ACC112 (cell line): ENCODE measurements around the gene KCNMA1.

Source experiments
- H2AFZ ChIP-seq: fragments of 200-600 bp; sonication (generic); one replicate; pipeline ENCODE4 v1.6.0; 2017; ENCODE audit warnings: antibody characterized with exemption, low read length; ENCODE audit not compliant: unreplicated experiment
- H3K27ac ChIP-seq: fragments of 200-600 bp; sonication (generic); 2 replicates; pipeline ENCODE4 v1.5.1; 2014; ENCODE audit warnings: low read depth, mild to moderate bottlenecking, antibody characterized with exemption, low read length, moderate library complexity
- H3K27me3 ChIP-seq: fragments of 200-600 bp; sonication (generic); 2 replicates; pipeline ENCODE4 v1.6.1; 2014; ENCODE audit warnings: mild to moderate bottlenecking, antibody characterized with exemption, low read length, moderate library complexity, mixed read lengths; ENCODE audit not compliant: insufficient read depth
- H3K36me3 ChIP-seq: fragments of 200-600 bp; sonication (generic); 2 replicates; pipeline ENCODE4 v1.6.1; 2016; ENCODE audit warnings: mild to moderate bottlenecking, antibody characterized with exemption, low read length, moderate library complexity, mixed read lengths; ENCODE audit not compliant: insufficient read depth
- H3K4me1 ChIP-seq: fragments of 200-600 bp; sonication (generic); one replicate; pipeline ENCODE4 v1.6.1; 2016; ENCODE audit warnings: low read length, mixed read lengths; ENCODE audit not compliant: insufficient read depth, unreplicated experiment, control insufficient read depth
- H3K4me3 ChIP-seq: fragments of 200-600 bp; sonication (generic); 2 replicates; pipeline ENCODE4 v1.5.1; 2014; ENCODE audit warnings: mild to moderate bottlenecking, low read depth, low read length
- H3K79me2 ChIP-seq: fragments of 200-600 bp; sonication (generic); one replicate; pipeline ENCODE4 v1.6.0; 2016; ENCODE audit warnings: low read length; ENCODE audit not compliant: control insufficient read depth, unreplicated experiment, insufficient read depth

Gene KCNMA1

DNA sequence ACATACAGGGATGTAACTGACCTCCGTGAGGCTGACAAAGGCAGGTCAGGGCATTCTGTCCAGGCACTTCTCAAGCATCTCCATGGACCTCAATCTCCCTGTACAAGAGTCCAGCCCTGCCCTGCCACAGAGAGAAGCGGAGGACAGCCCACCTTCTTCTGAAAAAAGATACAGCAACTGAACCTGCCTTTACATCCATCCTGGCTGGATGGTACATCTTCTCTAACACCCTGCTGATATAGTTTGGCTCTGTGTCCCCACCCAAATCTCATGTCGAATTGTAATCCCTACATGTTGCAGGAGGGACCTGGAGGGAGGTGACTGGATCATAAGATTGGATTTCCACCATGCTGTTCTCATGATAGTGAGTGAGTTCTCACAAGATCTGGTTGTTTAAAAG is 40.5 kb upstream of the KCNMA1 start:
- Histone ChIP-seq H2AFZ (no peak overlapping the region), H3K4me3 (no peak overlapping the region), H3K36me3 (no peaks in the 10 kb centered on the region), H3K79me2 (no peaks in the 10 kb centered on the region), H3K27me3 (no peaks in the 10 kb centered on the region), H3K4me1 (no peaks in the 10 kb centered on the region), H3K27ac (no peak overlapping the region)

DNA sequence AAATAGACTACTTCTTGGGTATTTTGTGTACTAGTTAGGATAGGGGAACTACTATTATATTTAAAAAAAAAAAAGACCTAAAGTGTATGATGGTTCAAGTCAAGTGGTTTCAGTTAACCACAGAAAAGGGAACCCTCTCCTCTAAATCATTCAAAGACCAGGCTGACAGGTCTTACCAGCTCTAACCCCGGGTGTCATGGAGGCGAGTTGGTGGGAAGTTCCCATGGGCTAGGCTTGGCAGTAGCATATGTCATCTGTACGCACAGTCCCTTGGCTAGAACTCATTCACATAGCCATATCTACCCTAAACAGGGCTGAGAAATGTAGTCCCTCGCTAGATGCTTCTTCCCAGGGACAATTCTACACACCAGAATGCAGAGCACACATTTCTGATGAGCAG is 37.7 kb upstream of the KCNMA1 start:
- H3K79me2 ChIP-seq = no peaks in the 10 kb centered on the region
- no peaks in the 10 kb centered on the region for H3K4me1 ChIP-seq
- 0 out of 2 replicates have a peak, but pooled peaks cover 6% of the 10 kb centered on the region for H3K27me3 ChIP-seq
- no peak overlapping the region for H2AFZ ChIP-seq
- no peak overlapping the region for H3K27ac ChIP-seq
- H3K36me3 ChIP-seq = no peaks in the 10 kb centered on the region
- H3K4me3 ChIP-seq = no peak overlapping the region

DNA sequence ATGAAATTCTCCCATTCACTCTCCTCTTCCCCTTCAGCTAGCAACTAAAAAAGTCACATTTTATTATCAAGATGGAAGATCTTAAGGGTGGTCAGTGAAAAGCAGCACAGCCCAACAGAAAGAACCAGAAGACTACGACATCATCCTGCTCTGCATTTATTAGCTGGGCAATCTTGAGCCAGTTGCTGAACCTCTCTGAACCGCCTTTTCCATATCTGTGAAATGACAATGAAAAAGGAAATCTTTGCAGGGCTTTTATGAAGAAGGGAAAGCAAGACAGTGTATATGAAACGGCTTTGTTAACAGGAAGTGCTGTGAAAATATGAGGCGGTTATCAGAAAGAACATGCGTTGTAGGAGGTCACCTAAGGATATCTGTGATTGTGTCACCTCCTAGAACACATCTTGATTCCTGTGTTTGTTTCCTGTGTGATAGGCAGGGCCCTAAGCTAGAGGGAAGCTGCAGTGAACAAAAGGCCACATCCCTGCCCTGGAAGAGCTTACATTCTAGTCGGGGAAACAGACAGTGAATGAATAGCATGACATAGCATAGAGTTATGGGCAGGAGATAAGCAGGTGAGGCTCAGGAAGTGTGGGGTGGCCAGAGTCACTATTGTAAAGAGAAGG is 36.0 kb upstream of the KCNMA1 start:
- Histone ChIP-seq H2AFZ (no peak overlapping the region), H3K4me1 (no peaks in the 10 kb centered on the region), H3K27me3 (peaks cover 6% of the 10 kb centered on the region; the same call in 1 of the 2 replicates), H3K79me2 (no peaks in the 10 kb centered on the region), H3K27ac (no peak overlapping the region), H3K36me3 (no peaks in the 10 kb centered on the region), H3K4me3 (no peak overlapping the region)

DNA sequence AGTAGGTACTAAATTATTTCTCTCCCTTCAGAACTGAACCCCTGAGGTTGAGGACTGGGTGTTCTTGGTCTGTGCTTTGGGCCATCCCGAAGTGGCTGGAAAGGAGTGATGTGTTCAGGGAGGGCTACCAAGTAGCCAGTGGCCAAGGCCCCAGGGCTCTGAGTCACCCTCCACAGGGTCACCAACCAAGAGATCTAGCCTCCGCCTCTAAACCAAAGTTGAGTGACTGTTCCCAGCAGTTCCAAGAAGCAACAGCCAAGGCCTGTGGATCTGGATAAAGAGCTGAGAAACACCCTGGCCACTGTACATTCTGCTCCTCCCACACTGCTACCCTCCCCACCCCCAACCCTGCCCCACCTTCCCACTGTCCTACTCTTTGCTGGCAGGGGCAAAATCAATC is 35.5 kb upstream of the KCNMA1 start:
- no peak overlapping the region for H3K27ac ChIP-seq
- H3K79me2 ChIP-seq = no peaks in the 10 kb centered on the region
- H3K36me3 ChIP-seq = no peaks in the 10 kb centered on the region
- H3K4me1 ChIP-seq = no peaks in the 10 kb centered on the region
- H3K27me3 ChIP-seq = peaks cover 6% of the 10 kb centered on the region; the same call in 1 of the 2 replicates
- no peak overlapping the region for H3K4me3 ChIP-seq
- no peak overlapping the region for H2AFZ ChIP-seq

DNA sequence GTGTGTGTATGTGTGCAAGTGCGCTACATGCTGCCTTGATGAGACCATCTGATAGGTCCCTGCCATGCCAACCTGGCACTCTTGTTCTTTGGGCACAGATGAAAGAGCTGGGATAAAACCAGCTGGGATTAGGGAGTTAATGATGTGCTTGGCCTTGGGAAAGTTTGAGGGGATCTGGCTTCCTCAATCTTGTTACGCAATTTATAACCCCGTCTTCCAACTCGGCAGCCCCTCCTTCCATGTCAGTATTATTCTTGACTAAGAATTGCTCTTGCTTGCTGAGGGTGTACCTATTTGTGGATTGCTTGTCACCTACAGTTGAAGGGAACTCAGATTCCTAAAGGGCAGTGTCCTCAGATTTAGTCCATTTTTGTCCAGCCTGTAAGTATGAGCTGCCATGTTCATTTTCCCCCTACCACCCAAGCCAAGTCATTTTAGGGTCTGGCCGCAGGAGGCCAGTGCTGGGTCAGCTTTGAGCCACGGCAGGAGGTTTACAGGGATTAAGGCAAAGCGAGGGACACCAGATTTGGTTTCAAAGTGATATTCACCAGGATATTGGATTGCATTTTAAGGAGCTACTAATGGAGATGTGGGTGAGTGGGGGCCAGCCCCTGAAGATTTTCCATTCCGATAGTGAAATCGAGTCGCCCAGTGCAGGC is 34.1 kb upstream of the KCNMA1 start:
- H3K36me3 ChIP-seq = no peaks in the 10 kb centered on the region
- no peaks in the 10 kb centered on the region for H3K79me2 ChIP-seq
- no peak overlapping the region for H3K27ac ChIP-seq
- H2AFZ ChIP-seq = no peak overlapping the region
- H3K4me1 ChIP-seq = peaks cover 6% of the 10 kb centered on the region
- peaks cover 6% of the 10 kb centered on the region; the same call in 1 of the 2 replicates for H3K27me3 ChIP-seq
- no peak overlapping the region for H3K4me3 ChIP-seq

DNA sequence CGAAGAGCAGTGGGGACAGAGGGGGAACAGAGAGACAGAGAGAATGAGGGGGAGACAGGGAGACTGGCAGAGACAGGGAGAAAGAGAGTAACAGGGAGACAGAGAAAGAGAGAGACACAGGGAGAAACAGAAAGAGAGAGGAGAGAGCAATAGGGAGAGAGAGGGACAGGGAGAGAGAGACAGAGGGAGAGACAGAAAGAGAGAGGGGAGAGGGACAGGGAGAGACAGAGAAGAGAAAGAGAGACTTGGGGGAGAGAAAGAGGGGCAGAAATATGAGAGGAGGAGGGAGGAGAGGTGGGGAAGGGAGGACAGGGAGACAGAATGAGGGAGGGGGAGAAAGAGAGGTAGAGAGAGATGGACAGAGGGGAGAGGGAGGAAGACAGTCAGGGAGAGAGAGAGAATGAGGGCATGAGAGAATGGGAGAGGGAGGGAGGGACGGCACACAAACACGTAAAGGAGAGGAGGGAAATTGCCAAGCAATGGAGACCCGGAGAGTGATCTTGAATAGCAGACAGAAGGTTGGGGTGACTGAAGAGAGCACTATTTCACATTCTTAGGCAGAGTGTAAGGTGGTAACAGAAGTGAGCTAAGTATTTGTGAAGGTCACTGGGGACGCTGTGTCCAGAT is 33.3 kb upstream of the KCNMA1 start:
- H3K27me3 ChIP-seq = peaks cover 6% of the 10 kb centered on the region; the same call in 1 of the 2 replicates
- H3K4me1 ChIP-seq = peaks cover 6% of the 10 kb centered on the region
- no peak overlapping the region for H2AFZ ChIP-seq
- no peaks in the 10 kb centered on the region for H3K79me2 ChIP-seq
- H3K4me3 ChIP-seq = no peak overlapping the region
- no peak overlapping the region for H3K27ac ChIP-seq
- no peaks in the 10 kb centered on the region for H3K36me3 ChIP-seq

DNA sequence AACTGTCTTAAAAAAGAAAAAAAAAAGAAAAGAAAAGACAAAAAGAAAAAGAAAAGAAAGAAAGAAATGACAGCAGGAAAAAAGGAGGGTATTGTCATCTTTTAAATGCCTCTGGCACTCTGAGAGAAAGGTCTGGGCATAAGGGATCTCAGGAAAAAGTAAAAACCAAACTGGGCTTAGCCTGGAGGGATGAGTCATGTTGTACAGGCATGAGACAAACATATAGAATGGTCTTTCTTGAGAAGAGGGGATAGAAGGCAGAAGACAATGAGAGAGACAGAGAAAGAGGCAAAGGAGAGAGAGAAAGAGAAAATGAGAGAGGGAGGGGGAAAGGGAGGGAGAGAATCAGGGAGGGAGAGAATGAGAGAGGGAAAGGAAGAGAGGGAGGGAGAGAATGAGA is 32.3 kb upstream of the KCNMA1 start:
- H3K27ac ChIP-seq = no peak overlapping the region
- H3K36me3 ChIP-seq = no peaks in the 10 kb centered on the region
- H3K4me1 ChIP-seq = peaks cover 6% of the 10 kb centered on the region
- no peak overlapping the region for H2AFZ ChIP-seq
- H3K4me3 ChIP-seq = no peak overlapping the region
- H3K79me2 ChIP-seq = no peaks in the 10 kb centered on the region
- peaks cover 6% of the 10 kb centered on the region; the same call in 1 of the 2 replicates for H3K27me3 ChIP-seq

DNA sequence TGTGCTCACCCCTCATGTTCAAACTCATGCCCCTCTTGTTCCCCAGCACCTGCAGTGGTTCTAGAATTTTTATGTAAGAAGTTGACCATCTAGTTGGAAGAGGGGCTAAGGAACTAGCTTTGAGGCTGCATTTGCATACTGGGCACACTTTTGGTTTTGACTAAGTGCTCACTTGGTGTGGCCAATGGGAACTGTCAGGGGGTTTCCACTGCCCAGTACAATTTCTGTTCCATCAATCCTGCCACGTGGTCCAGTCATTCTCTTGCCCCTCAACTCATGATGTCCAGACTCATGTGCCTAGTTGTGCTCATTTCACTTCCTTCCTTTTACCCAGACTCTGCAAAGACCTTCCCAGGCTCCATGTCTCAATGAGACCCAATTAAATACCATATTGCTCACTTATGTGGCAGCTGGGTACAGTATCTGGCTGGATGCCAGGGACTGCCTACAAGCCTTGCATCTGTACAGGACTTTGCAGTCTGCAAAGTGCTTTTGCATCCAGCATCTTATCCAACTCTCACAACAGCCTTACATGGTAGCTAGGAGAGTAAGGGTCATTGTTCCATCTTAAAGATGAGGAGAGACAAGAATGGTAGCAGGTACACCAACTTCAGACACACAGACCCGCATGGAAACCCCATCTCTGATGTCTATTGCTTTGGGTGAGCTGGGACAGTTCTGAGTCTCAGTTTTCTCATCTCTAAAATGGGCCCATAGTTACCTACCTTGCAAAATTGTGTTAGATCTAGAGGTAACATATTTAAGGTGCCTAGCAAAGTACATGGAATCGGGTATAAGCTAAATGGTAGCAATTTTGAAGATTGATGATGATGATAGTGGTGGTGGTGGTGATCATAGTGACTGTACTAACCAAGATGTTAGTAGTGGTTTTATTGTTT is 30.1 kb upstream of the KCNMA1 start:
- H2AFZ ChIP-seq = no peak overlapping the region
- no peaks in the 10 kb centered on the region for H3K79me2 ChIP-seq
- H3K27ac ChIP-seq = no peak overlapping the region
- H3K36me3 ChIP-seq = no peaks in the 10 kb centered on the region
- H3K4me3 ChIP-seq = no peak overlapping the region
- H3K27me3 ChIP-seq = peaks cover 6% of the 10 kb centered on the region; the same call in 1 of the 2 replicates
- peaks cover 6% of the 10 kb centered on the region for H3K4me1 ChIP-seq

DNA sequence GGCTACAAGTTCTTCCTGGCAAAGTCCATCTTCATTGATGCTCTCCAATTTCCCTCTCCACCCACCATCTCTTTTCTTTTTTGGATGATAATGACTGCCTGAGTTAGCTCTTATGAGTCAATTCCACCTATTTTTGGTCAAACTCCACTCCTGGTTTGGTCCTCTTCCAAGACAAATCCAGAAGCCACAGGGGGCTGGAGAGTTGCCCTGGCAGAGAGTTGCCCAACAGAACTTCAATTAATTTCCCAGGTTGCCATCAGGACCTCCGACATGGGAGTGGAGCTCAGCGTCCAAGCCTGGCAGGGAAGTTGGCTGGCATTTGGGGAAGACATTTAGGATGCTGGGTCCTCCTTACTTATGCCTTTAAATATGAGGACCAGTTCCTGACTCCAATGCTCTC is 29.2 kb upstream of the KCNMA1 start:
- Histone ChIP-seq H3K27me3 (peaks cover 6% of the 10 kb centered on the region; the same call in 1 of the 2 replicates), H3K4me3 (no peak overlapping the region), H3K4me1 (peaks cover 6% of the 10 kb centered on the region), H3K36me3 (no peaks in the 10 kb centered on the region), H3K79me2 (no peaks in the 10 kb centered on the region), H3K27ac (no peak overlapping the region), H2AFZ (no peak overlapping the region)

DNA sequence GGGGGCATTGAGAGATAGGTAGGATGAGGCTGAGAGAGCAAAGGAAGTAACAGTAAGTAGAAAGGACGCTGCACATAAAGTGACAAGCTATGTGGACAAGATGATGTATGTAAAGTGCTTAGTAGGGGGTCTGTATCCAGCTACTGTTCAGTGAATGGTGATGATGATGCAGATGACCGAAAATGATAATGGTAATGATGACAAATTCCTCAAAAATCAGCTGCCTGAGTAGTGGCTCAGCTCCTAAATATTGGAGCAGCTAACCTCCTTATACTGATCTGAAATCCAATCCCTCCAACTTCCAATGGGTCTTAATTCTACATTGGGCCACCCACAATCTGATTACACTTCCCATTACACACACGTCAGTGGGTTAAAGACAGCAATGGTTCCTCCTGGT is 27.1 kb upstream of the KCNMA1 start:
- H3K27ac ChIP-seq = no peak overlapping the region
- no peak overlapping the region for H3K4me3 ChIP-seq
- H3K79me2 ChIP-seq = no peaks in the 10 kb centered on the region
- no peak overlapping the region for H2AFZ ChIP-seq
- no peaks in the 10 kb centered on the region for H3K36me3 ChIP-seq
- peaks cover 6% of the 10 kb centered on the region for H3K4me1 ChIP-seq
- no peaks in the 10 kb centered on the region; the same call in 1 of the 2 replicates for H3K27me3 ChIP-seq
